GM12878 (cell line): ENCODE results near the gene CHRND. TPM values are rescaled to one million over a fixed set of nuclear protein-coding genes. Genes with fewer than 3 reads are reported as not detected.

Experiments
- ATAC-seq: fragments of 200-7000 bp; cut with Tn5 transposase; 3 replicates; pipeline ENCODE4 v1.9.1; 2020; ENCODE audit warnings: mild to moderate bottlenecking, moderate library complexity
- BruUV-seq: library from RNA; stranded (reverse); fragments of 400-500 nt; replicated peaks from 2 replicates; lab custom pipeline; 2021; lab: Mats Ljungman, UMichigan
- CTCF ChIA-PET: fragments of 300-600 bp; sonication (Branson Sonifier 250); formaldehyde crosslinking; extraction: SDS; loops from one replicate; lab custom pipeline; 2021; ENCODE audit warnings: inconsistent platforms; lab: Yijun Ruan, JAX
- POLR2A ChIA-PET: fragments of 350-600 bp; formaldehyde crosslinking; extraction: SDS; loops from one replicate; lab custom pipeline; 2021; ENCODE audit warnings: inconsistent platforms; lab: Charles Lee
- RAD21 ChIA-PET: fragments of 300-600 bp; sonication (Branson Sonifier 250); formaldehyde crosslinking; loops from one replicate; lab custom pipeline; 2023; ENCODE audit warnings: antibody characterized with exemption; ENCODE audit not compliant: unreplicated experiment; lab: Charles Lee
- SMC1A ChIA-PET: fragments of 300-600 bp; sonication (Branson Sonifier 250); formaldehyde crosslinking; loops from one replicate; lab custom pipeline; 2023; ENCODE audit not compliant: unreplicated experiment, uncharacterized antibody; lab: Charles Lee
- DNase-seq: peaks from one replicate; pipeline ENCODE4 v3.0.0-alpha.2; 2011; ENCODE audit warnings: low read depth, low spot score
- FAIRE-seq: peaks from 3 replicates; lab custom pipeline; 2011; peaks lifted over from hg19 to GRCh38; lab: Jason Lieb, UNC
- H2AFZ ChIP-seq: 2 replicates; pipeline ENCODE4 v1.6.0; 2011; ENCODE audit warnings: low read depth, low read length, control low read depth; ENCODE audit not compliant: control insufficient read depth
- H3K27ac ChIP-seq: 2 replicates; pipeline ENCODE4 v1.5.1; 2011; ENCODE audit warnings: control low read depth; ENCODE audit not compliant: control insufficient read depth, insufficient read depth
- H3K27me3 ChIP-seq, 2 experiments: replicated peaks in 1 of 2; 2 replicates each; pipeline versions ENCODE4 v1.6.0 to v1.6.1; 2011; ENCODE audit warnings: low read length in 1 of 2; ENCODE audit not compliant: control insufficient read depth in 2 of 2, insufficient read depth in 2 of 2
- H3K36me3 ChIP-seq, 2 experiments: 2 replicates each; pipeline ENCODE4 v1.5.1; 2011; ENCODE audit warnings: low read length in 1 of 2; ENCODE audit not compliant: control insufficient read depth in 2 of 2, insufficient read depth in 2 of 2
- H3K4me1 ChIP-seq: 2 replicates; pipeline ENCODE4 v1.6.1; 2011; ENCODE audit warnings: mild to moderate bottlenecking, low read length, moderate library complexity, mixed read lengths; ENCODE audit not compliant: control insufficient read depth, insufficient read depth
- H3K4me2 ChIP-seq: 2 replicates; pipeline ENCODE4 v1.6.0; 2011; ENCODE audit warnings: control low read depth; ENCODE audit not compliant: control insufficient read depth, insufficient read depth
- H3K4me3 ChIP-seq: fragments of 200-600 bp; sonication (generic); 2 replicates; pipeline ENCODE4 v1.5.1; 2016
- H3K79me2 ChIP-seq: 2 replicates; pipeline ENCODE4 v1.6.0; 2011; ENCODE audit warnings: low read length; ENCODE audit not compliant: control insufficient read depth, insufficient read depth
- H3K9ac ChIP-seq: 2 replicates; pipeline ENCODE4 v1.8.0; 2011; ENCODE audit warnings: low read length, control low read depth, mixed read lengths; ENCODE audit not compliant: control insufficient read depth, insufficient read depth
- H3K9me3 ChIP-seq: replicated peaks from 3 replicates; pipeline ENCODE4 v1.5.1; 2011; ENCODE audit warnings: mild to moderate bottlenecking, low read length; ENCODE audit not compliant: control insufficient read depth, insufficient read depth
- H4K20me1 ChIP-seq: 2 replicates; pipeline ENCODE4 v1.6.0; 2011; ENCODE audit not compliant: control insufficient read depth, insufficient read depth
- E4F1 ChIP-seq: fragments of 450-650 bp; IDR thresholded peaks from 2 replicates; pipeline ENCODE4 v1.6.1; 2018; ENCODE audit warnings: borderline replicate concordance, mild to moderate bottlenecking; ENCODE audit not compliant: partially characterized antibody
- FOS ChIP-seq: IDR thresholded peaks from 3 replicates; pipeline ENCODE4 v1.6.1; 2011; ENCODE audit warnings: borderline replicate concordance; ENCODE audit not compliant: insufficient read length; ENCODE audit errors: extremely low read depth
- FOXM1 ChIP-seq: IDR thresholded peaks from 2 replicates; pipeline ENCODE4 v1.6.1; 2012; ENCODE audit warnings: low read depth, mild to moderate bottlenecking, inconsistent platforms, low read length, moderate library complexity
- HCFC1 ChIP-seq: fragments of 150-350 bp; IDR thresholded peaks from 2 replicates; pipeline ENCODE4 v1.6.1; 2014; ENCODE audit warnings: low read length
- IRF4 ChIP-seq: IDR thresholded peaks from 2 replicates; pipeline ENCODE4 v1.6.1; 2011; ENCODE audit warnings: low read depth, low read length
- JUNB ChIP-seq: IDR thresholded peaks from 2 replicates; pipeline ENCODE4 v1.6.1; 2016; ENCODE audit warnings: antibody characterized with exemption, mild to moderate bottlenecking
- LARP7 ChIP-seq: fragments of 450-650 bp; IDR thresholded peaks from 2 replicates; pipeline ENCODE4 v1.6.1; 2017; ENCODE audit warnings: mild to moderate bottlenecking
- TCF7 ChIP-seq: IDR thresholded peaks from 2 replicates; pipeline ENCODE4 v1.6.1; 2014; ENCODE audit warnings: antibody characterized with exemption, borderline replicate concordance
- WGBS: methylation state at CpG from one replicate; pipeline ENCODE4 v1.1.6; 2016; ENCODE audit warnings: low lambda C conversion rate; ENCODE audit not compliant: insufficient replicate concordance, insufficient coverage; ENCODE audit errors: missing lambda C conversion rate; 5-methylcytosine and 5-hydroxymethylcytosine counted together
- in situ Hi-C: fragments of 300-500 bp; cut with MboI; formaldehyde crosslinking; loops from 9 replicates; pipeline ENCODE4 v1.14.3; 2018; ENCODE audit warnings: mixed read lengths
- intact Hi-C: fragments of 100-400 bp; cut with micrococcal nuclease; formaldehyde crosslinking; loops from one replicate; pipeline ENCODE4 v1.14.2; 2022; ENCODE audit not compliant: unreplicated experiment
- polyA plus RNA-seq, 11 experiments: library from polyadenylated mRNA; depleted of rRNA in 4 of 11; unstranded in 6 of 11; stranded (reverse) in 5 of 11; fragments of >200 nt; fragmentation: Nextera tagmentation in 4 of 11; fragmentation: Illumina TruSeq in 1 of 11; extraction: Ambion mirVana in 4 of 11; extraction: Trizol in 1 of 11; gene quantifications; 1 replicate in 1 of 11; 2 replicates in 10 of 11; pipeline versions ENCODE4 v1.2.1 to v1.2.3, GENCODE V29; 2011 to 2016; ENCODE audit warnings: inconsistent platforms in 2 of 11, missing spikeins in 2 of 11, low read depth in 1 of 11
- total RNA-seq, 4 experiments: library from RNA; depleted of rRNA in 3 of 4; stranded (reverse); fragments of >200 nt in 3 of 4; fragmentation: Illumina TruSeq in 1 of 4; extraction: Trizol in 1 of 4; gene quantifications; 2 replicates each; pipeline versions ENCODE4 v1.2.1 to v1.2.3, GENCODE V29; 2013 to 2021
- TF ChIP-seq, protein P1 (sequence below): IDR thresholded peaks from 2 replicates; pipeline ENCODE4 v1.6.1; 2012; ENCODE audit warnings: mild to moderate bottlenecking, low read depth, low read length
- TF ChIP-seq, protein P2 (sequence below): fragments of 150-350 bp; IDR thresholded peaks from 2 replicates; pipeline ENCODE4 v1.6.1; 2014; ENCODE audit warnings: mild to moderate bottlenecking, low read depth, low read length

Gene CHRND
- total and polyA plus RNA-seq, 10 of the 15 experiments (the other 5 are each of a cell fraction or from before 2014, with no cell fraction given), result not detected

- in situ Hi-C loops, result no loop called here
- WGBS, result 79% methylated on average over 3 of the region's 3 CpGs
- TF ChIP-seq JUNB, result no peak
- TF ChIP-seq IRF4, result no peak
- TF ChIP-seq FOXM1, result no peak
- no peak for TF ChIP-seq HCFC1
- TF ChIP-seq E4F1, result no peak
- no peak for TF ChIP-seq LARP7
- TF ChIP-seq TCF7, result no peak
- TF ChIP-seq, protein P1, sequence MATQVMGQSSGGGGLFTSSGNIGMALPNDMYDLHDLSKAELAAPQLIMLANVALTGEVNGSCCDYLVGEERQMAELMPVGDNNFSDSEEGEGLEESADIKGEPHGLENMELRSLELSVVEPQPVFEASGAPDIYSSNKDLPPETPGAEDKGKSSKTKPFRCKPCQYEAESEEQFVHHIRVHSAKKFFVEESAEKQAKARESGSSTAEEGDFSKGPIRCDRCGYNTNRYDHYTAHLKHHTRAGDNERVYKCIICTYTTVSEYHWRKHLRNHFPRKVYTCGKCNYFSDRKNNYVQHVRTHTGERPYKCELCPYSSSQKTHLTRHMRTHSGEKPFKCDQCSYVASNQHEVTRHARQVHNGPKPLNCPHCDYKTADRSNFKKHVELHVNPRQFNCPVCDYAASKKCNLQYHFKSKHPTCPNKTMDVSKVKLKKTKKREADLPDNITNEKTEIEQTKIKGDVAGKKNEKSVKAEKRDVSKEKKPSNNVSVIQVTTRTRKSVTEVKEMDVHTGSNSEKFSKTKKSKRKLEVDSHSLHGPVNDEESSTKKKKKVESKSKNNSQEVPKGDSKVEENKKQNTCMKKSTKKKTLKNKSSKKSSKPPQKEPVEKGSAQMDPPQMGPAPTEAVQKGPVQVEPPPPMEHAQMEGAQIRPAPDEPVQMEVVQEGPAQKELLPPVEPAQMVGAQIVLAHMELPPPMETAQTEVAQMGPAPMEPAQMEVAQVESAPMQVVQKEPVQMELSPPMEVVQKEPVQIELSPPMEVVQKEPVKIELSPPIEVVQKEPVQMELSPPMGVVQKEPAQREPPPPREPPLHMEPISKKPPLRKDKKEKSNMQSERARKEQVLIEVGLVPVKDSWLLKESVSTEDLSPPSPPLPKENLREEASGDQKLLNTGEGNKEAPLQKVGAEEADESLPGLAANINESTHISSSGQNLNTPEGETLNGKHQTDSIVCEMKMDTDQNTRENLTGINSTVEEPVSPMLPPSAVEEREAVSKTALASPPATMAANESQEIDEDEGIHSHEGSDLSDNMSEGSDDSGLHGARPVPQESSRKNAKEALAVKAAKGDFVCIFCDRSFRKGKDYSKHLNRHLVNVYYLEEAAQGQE, result no peak
- TF ChIP-seq FOS, result no peak
- TF ChIP-seq, protein P2, sequence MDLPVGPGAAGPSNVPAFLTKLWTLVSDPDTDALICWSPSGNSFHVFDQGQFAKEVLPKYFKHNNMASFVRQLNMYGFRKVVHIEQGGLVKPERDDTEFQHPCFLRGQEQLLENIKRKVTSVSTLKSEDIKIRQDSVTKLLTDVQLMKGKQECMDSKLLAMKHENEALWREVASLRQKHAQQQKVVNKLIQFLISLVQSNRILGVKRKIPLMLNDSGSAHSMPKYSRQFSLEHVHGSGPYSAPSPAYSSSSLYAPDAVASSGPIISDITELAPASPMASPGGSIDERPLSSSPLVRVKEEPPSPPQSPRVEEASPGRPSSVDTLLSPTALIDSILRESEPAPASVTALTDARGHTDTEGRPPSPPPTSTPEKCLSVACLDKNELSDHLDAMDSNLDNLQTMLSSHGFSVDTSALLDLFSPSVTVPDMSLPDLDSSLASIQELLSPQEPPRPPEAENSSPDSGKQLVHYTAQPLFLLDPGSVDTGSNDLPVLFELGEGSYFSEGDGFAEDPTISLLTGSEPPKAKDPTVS, result no peak
- ChIA-PET SMC1A (no interaction called here), POLR2A (no interaction called here), CTCF (no interaction called here), RAD21 (no interaction called here)
- H2AFZ ChIP-seq, result no peak overlapping the region
- peaks cover 3 to 22% of the 10 kb centered on the region in 2 experiments for H3K36me3 ChIP-seq
- intact Hi-C loops, result no loop called here
- no peak overlapping the region for H3K4me2 ChIP-seq
- ATAC-seq (no peak), DNase-seq (no peak), FAIRE-seq (no peak)
- no peaks in the 10 kb centered on the region for H3K27me3 ChIP-seq
- no peak overlapping the region for H3K9ac ChIP-seq
- BruUV-seq, result no TSS peak
- H4K20me1 ChIP-seq, result 0 out of 2 replicates have a peak, but pooled peaks cover 3% of the 10 kb centered on the region
- no peak overlapping the region for H3K27ac ChIP-seq
- H3K4me1 ChIP-seq, result no peaks in the 10 kb centered on the region; the same call in 1 of the 2 replicates
- H3K79me2 ChIP-seq, result peaks cover 37% of the 10 kb centered on the region
- H3K4me3 ChIP-seq, result no peak overlapping the region
- no peaks in the 10 kb centered on the region for H3K9me3 ChIP-seq
Measured at GRCh38 chr2:232556426-232556825, 30.5 kb downstream of the CHRND start.
